Ascending aorta (tissue), 2 donors: Measurements from ENCODE around the gene LONRF3. TPM values are rescaled to one million over a fixed set of nuclear protein-coding genes. Genes with fewer than 3 reads are reported as not detected.

Experiments
- DNase-seq, 2 donors: peaks; one replicate each; pipeline ENCODE4 v3.0.0-alpha.2; 2019; ENCODE audit warnings: low spot score in 2 of 2
- H3K27ac ChIP-seq, 2 donors: fragments of 200-600 bp; sonication (generic); one replicate each; pipeline ENCODE4 v1.5.1; 2016 to 2017; ENCODE audit warnings: mild to moderate bottlenecking in 1 of 2
- H3K27me3 ChIP-seq: fragments of 200-600 bp; sonication (generic); one replicate; pipeline ENCODE4 v1.5.1; 2017
- H3K36me3 ChIP-seq, 2 donors: fragments of 200-600 bp; sonication (generic); one replicate each; pipeline ENCODE4 v1.5.1; 2016
- H3K4me1 ChIP-seq, 2 donors: fragments of 200-600 bp; sonication (generic); one replicate each; pipeline ENCODE4 v1.5.1; 2016 to 2017; ENCODE audit warnings: mild to moderate bottlenecking in 1 of 2
- H3K4me3 ChIP-seq, 2 donors: fragments of 200-600 bp; sonication (generic); one replicate each; pipeline ENCODE4 v1.5.1; 2016 to 2017; ENCODE audit warnings: mild to moderate bottlenecking in 1 of 2
- H3K9me3 ChIP-seq, 2 donors: fragments of 200-600 bp; sonication (generic); one replicate each; pipeline ENCODE4 v1.5.1; 2016
- intact Hi-C: fragments of 100-400 bp; cut with DNase I; formaldehyde crosslinking; loops from one replicate; pipeline ENCODE4 v1.15.1; 2023
- total RNA-seq: library from RNA; depleted of rRNA; stranded (reverse); fragments of >200 nt; gene quantifications from one replicate; pipeline ENCODE4 v1.1.0, GENCODE V29; 2016
- TF ChIP-seq, protein P1 (sequence below), 3 experiments: fragments of 200-600 bp in 2 of 3; fragments of 450-650 bp in 1 of 3; sonication (generic) in 2 of 3; IDR thresholded peaks; one replicate each; pipeline ENCODE4 v1.5.1; 2016 to 2019; ENCODE audit warnings: antibody characterized with exemption in 3 of 3, mild to moderate bottlenecking in 1 of 3, moderate library complexity in 1 of 3

Gene LONRF3
- total RNA-seq, 1 donor from 2014 or later: 11.0 TPM

DNA sequence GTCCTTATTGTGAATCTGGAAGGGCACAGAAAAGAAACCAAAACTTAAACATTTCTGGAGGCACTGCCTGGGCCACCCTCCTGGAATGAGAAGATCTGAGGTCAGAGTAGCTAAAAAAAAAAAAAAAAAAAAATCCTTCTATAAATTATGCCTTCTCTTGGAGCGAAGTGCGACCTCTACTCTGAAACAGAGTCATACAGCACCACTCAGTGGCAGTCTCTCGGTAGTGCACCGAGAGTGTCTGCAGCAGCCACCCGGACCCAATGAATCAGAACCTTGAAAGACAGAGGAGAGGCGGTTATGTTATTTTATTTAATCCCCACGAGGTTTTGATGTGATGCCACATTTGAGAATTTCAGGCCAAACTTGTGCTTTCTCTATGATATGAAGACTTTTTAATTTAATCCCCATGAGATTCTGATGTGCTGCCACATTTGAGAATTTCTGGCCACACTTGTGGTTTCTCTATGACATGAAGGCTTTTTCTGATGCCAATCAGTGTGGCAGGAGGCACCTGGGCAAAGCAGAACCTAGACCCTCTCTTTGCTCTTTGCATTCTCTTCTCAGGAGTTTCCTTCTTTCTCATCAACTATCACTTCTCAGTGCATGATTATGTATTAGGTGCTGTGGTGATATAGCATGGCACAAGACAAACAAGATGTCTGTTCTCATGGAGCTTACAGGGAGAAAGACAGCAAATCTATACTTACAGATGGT is 92.8 kb downstream of the LONRF3 start:
- H3K36me3 ChIP-seq: no peaks in the 10 kb centered on the region
- H3K27me3 ChIP-seq: no peaks in the 10 kb centered on the region
- intact Hi-C loops: loop anchor here (2.0 to 5.0 kb wide), 2 partner anchors 60 to 220 kb away; no protein-coding TSS in a partner anchor
- H3K4me3 ChIP-seq: no peak overlapping the region
- H3K4me1 ChIP-seq: no peaks in the 10 kb centered on the region
- TF ChIP-seq, protein P1, sequence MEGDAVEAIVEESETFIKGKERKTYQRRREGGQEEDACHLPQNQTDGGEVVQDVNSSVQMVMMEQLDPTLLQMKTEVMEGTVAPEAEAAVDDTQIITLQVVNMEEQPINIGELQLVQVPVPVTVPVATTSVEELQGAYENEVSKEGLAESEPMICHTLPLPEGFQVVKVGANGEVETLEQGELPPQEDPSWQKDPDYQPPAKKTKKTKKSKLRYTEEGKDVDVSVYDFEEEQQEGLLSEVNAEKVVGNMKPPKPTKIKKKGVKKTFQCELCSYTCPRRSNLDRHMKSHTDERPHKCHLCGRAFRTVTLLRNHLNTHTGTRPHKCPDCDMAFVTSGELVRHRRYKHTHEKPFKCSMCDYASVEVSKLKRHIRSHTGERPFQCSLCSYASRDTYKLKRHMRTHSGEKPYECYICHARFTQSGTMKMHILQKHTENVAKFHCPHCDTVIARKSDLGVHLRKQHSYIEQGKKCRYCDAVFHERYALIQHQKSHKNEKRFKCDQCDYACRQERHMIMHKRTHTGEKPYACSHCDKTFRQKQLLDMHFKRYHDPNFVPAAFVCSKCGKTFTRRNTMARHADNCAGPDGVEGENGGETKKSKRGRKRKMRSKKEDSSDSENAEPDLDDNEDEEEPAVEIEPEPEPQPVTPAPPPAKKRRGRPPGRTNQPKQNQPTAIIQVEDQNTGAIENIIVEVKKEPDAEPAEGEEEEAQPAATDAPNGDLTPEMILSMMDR (IDR thresholded peaks at IDR 0.05): peak; percentile 15 to 58 (median 40)
- no peaks in the 10 kb centered on the region for H3K9me3 ChIP-seq
- H3K27ac ChIP-seq: no peak overlapping the region
- DNase-seq: peak in 1 of 2 donors; percentile 69

Other genes with a start within 250 kb of the LONRF3 start
- gene IL13RA1, start 247.0 kb upstream of the LONRF3 start, total RNA-seq: 29.6 TPM
- not detected for gene ZCCHC12, start 150.8 kb upstream of the LONRF3 start, total RNA-seq
- gene CT47C1, start 98.4 kb downstream of the LONRF3 start, total RNA-seq: not detected
- gene KIAA1210, start 153.2 kb downstream of the LONRF3 start, total RNA-seq: under 0.01 TPM